Astrocyte of the spinal cord (primary cell): ENCODE data around the gene GRIA4.
A peak's percentile ranks its signal among the peaks of the same experiment; 100 is the strongest.

Experiments
- DNase-seq: peaks from one replicate; pipeline ENCODE4 v3.0.0; 2011; ENCODE audit warnings: low read depth, low spot score
- H3K4me3 ChIP-seq: 2 replicates; pipeline ENCODE4 v1.5.1; 2011; ENCODE audit warnings: low read depth, mild to moderate bottlenecking, low read length, moderate library complexity
- CTCF ChIP-seq: IDR thresholded peaks from 2 replicates; pipeline ENCODE4 v1.5.1; 2012; ENCODE audit warnings: low read depth, mild to moderate bottlenecking, low read length, inconsistent platforms
- in situ Hi-C: cut with HindIII; loops from 2 replicates; pipeline ENCODE4 v1.10.0; 2017; ENCODE audit warnings: low sequenced_read_pairs

Gene GRIA4

GRCh38 chr11:105900515-105901035, 290.7 kb downstream of the GRIA4 start:
- DNase-seq, result no peak
- no peak overlapping the region for H3K4me3 ChIP-seq
- no peak for TF ChIP-seq CTCF
- in situ Hi-C loops, result no loop called here

GRCh38 chr11:105903113-105903512, 293.2 kb downstream of the GRIA4 start:
- H3K4me3 ChIP-seq, result no peak overlapping the region
- no peak for TF ChIP-seq CTCF
- in situ Hi-C loops, result no loop called here
- peak; percentile 22 for DNase-seq

GRCh38 chr11:105906517-105906916, 296.6 kb downstream of the GRIA4 start:
- no peak overlapping the region for H3K4me3 ChIP-seq
- DNase-seq, result no peak
- no peak for TF ChIP-seq CTCF
- in situ Hi-C loops, result no loop called here

- TF ChIP-seq CTCF, result no peak
- no peak for DNase-seq
- in situ Hi-C loops, result no loop called here
- H3K4me3 ChIP-seq, result no peak overlapping the region
Observed at GRCh38 chr11:105907319-105907718, 297.4 kb downstream of the GRIA4 start.

GRCh38 chr11:105910095-105910715, 300.3 kb downstream of the GRIA4 start:
- in situ Hi-C loops, result no loop called here
- no peak for TF ChIP-seq CTCF
- H3K4me3 ChIP-seq, result no peak overlapping the region
- DNase-seq, result peak; percentile 82

GRCh38 chr11:105911454-105911853, 301.6 kb downstream of the GRIA4 start:
- no peak overlapping the region for H3K4me3 ChIP-seq
- no peak for TF ChIP-seq CTCF
- in situ Hi-C loops, result no loop called here
- no peak for DNase-seq
